Spleen (tissue), 11 donors: ENCODE results near the gene TSKU. TPM values are rescaled to one million over a fixed set of nuclear protein-coding genes. Genes with fewer than 3 reads are reported as not detected.
A peak's percentile ranks its signal among the peaks of the same experiment; 100 is the strongest.

Source experiments
- DNase-seq: peaks from one replicate; pipeline ENCODE4 v3.0.0-alpha.2; 2020
- H3K27ac ChIP-seq, 8 donors: fragments of 200-600 bp; sonication (generic) in 7 of 8; 1 replicate in 4 of 8; 2 replicates in 4 of 8; pipeline versions ENCODE4 v1.5.0 to v1.8.0; 2016 to 2021; ENCODE audit warnings: inconsistent platforms in 4 of 8, mild to moderate bottlenecking in 4 of 8, moderate library complexity in 1 of 8
- H3K27me3 ChIP-seq, 7 donors: fragments of 200-600 bp; sonication (generic) in 6 of 7; replicated peaks in 1 of 7; 1 replicate in 4 of 7; 2 replicates in 3 of 7; pipeline versions ENCODE4 v1.5.0 to v1.8.0; 2016 to 2021; ENCODE audit warnings: inconsistent platforms in 3 of 7, mild to moderate bottlenecking in 1 of 7
- H3K36me3 ChIP-seq, 6 donors: fragments of 200-600 bp; sonication (generic) in 5 of 6; 1 replicate in 4 of 6; 2 replicates in 2 of 6; pipeline versions ENCODE4 v1.5.0 to v1.8.0; 2016 to 2021; ENCODE audit warnings: inconsistent platforms in 2 of 6
- H3K4me1 ChIP-seq, 6 donors: fragments of 200-600 bp; sonication (generic) in 5 of 6; 1 replicate in 3 of 6; 2 replicates in 3 of 6; pipeline versions ENCODE4 v1.5.0 to v1.8.0; 2016 to 2021; ENCODE audit warnings: inconsistent platforms in 3 of 6
- H3K4me3 ChIP-seq, 8 donors: fragments of 200-600 bp; sonication (generic) in 7 of 8; 1 replicate in 4 of 8; 2 replicates in 4 of 8; pipeline versions ENCODE4 v1.5.0 to v1.8.0; 2016 to 2021; ENCODE audit warnings: inconsistent platforms in 4 of 8, mild to moderate bottlenecking in 4 of 8, moderate library complexity in 2 of 8
- H3K9me3 ChIP-seq, 8 donors: fragments of 200-600 bp; sonication (generic) in 7 of 8; 1 replicate in 4 of 8; 2 replicates in 4 of 8; pipeline versions ENCODE4 v1.5.0 to v1.8.0; 2016 to 2021; ENCODE audit warnings: inconsistent platforms in 4 of 8
- POLR2A ChIP-seq, 3 donors: fragments of 450-650 bp; IDR thresholded peaks; one replicate each; pipeline ENCODE4 v1.5.1; 2017; ENCODE audit warnings: antibody characterized with exemption in 3 of 3, mild to moderate bottlenecking in 1 of 3
- POLR2AphosphoS5 ChIP-seq, 3 donors: sonication (generic); formaldehyde crosslinking; IDR thresholded peaks; one replicate each; pipeline ENCODE4 v1.5.1; 2017; ENCODE audit warnings: antibody characterized with exemption in 3 of 3
- WGBS, 5 donors: extraction: QIAGEN DNeasy Blood & Tissue Kit in 3 of 5; methylation state at CpG; one replicate each; pipeline versions ENCODE4 v1.1.5 to v1.1.7; 2013 to 2018; 5-methylcytosine and 5-hydroxymethylcytosine counted together
- intact Hi-C: fragments of 100-400 bp; cut with DNase I; formaldehyde crosslinking; loops from one replicate; pipeline ENCODE4 v1.15.0; 2023; ENCODE audit warnings: low total_unique reads
- polyA plus RNA-seq, 3 donors: library from polyadenylated mRNA; stranded (reverse); fragments of 200-250 nt; gene quantifications; one replicate each; pipeline ENCODE4 v1.2.1, GENCODE V29; 2013
- total RNA-seq, 7 donors: library from RNA; depleted of rRNA in 3 of 7; stranded (reverse); fragments of >200 nt in 3 of 7; fragmentation: NEBNext Ultra II Directional in 4 of 7; extraction: Animal tissue kit (Norgen Biotek cat#: 25700) in 4 of 7; gene quantifications; one replicate each; pipeline versions ENCODE4 v1.1.0 to v1.2.1, GENCODE V29; 2016 to 2021
- TF ChIP-seq, protein P1 (sequence below), 11 experiments: fragments of 200-600 bp in 7 of 11; fragments of 450-650 bp in 4 of 11; sonication (generic) in 4 of 11; IDR thresholded peaks in 8 of 11; conservative IDR thresholded peaks in 3 of 11; 1 replicate in 7 of 11; 2 replicates in 4 of 11; pipeline versions ENCODE4 v1.4.0 to v1.8.0; 2016 to 2021; ENCODE audit warnings: antibody characterized with exemption in 11 of 11, inconsistent platforms in 4 of 11, mild to moderate bottlenecking in 1 of 11
- donor health status: healthy with polysubstance abuse.
- donor health status: DM: no; HTN: no; CAD: no; lungs with moderate emphysema.
- donor health status: DM: no; HTN: no; CAD: no.
- donor health status: Bipolar disorder and iron deficiency.
- donor health status: healthy.
- donor health status: DM: no; HTN: no; CAD: no.
- donor health status: DM: yes; HTN: yes; CAD: no.

The TSKU gene
- total and polyA plus RNA-seq, 10 donors: 1.1 to 18.6 (median 11.4) TPM

GRCh38 chr11:76764941-76765665, 18.1 kb upstream of the TSKU start:
- Histone ChIP-seq H3K9me3 (no peaks in the 10 kb centered on the region), H3K4me1 (peaks cover 27 to 69% (median 51%) of the 10 kb centered on the region in 6 donors), H3K4me3 (no peak overlapping the region), H3K36me3 (no peaks in the 10 kb centered on the region), H3K27me3 (no peaks in the 10 kb centered on the region), H3K27ac (peak overlapping the region in 2 of 8 donors; percentile 20 to 41)
- TF ChIP-seq POLR2A (IDR thresholded peaks at IDR 0.05) (no peak), POLR2AphosphoS5 (IDR thresholded peaks at IDR 0.05) (no peak)
- TF ChIP-seq, protein P1, sequence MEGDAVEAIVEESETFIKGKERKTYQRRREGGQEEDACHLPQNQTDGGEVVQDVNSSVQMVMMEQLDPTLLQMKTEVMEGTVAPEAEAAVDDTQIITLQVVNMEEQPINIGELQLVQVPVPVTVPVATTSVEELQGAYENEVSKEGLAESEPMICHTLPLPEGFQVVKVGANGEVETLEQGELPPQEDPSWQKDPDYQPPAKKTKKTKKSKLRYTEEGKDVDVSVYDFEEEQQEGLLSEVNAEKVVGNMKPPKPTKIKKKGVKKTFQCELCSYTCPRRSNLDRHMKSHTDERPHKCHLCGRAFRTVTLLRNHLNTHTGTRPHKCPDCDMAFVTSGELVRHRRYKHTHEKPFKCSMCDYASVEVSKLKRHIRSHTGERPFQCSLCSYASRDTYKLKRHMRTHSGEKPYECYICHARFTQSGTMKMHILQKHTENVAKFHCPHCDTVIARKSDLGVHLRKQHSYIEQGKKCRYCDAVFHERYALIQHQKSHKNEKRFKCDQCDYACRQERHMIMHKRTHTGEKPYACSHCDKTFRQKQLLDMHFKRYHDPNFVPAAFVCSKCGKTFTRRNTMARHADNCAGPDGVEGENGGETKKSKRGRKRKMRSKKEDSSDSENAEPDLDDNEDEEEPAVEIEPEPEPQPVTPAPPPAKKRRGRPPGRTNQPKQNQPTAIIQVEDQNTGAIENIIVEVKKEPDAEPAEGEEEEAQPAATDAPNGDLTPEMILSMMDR (IDR thresholded peaks at IDR 0.05 in 8 of 11, conservative IDR thresholded peaks at IDR 0.05 in 3 of 11): no peak
- DNase-seq: peak; percentile 51
- intact Hi-C loops: no loop called here
- WGBS, 5 donors: 87 to 93% (median 92%) methylated on average over 9 to 10 of the region's 10 CpGs

DNA sequence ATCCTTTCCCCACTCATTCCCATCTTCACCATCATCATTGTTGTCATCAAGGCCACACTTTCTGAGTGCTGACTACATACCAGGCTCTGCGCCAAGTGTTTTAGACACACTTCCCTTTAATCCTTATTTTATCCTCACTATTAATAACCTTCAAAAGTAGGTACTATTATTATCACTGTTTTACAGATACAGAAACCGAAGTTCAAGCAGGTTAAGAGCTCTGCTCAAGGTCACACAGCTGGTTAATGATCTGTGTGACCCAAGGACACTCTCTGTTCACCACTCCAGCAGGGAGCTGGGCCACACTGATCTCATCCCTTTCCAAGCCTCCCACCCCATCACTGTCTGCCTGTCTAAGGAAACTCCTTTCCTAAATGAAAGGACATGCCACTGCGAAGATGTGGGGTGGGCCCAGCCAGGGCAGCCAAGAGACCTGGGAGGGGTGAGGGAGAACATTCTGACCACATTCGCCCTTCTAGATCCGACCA, 17.2 kb upstream of the TSKU start:
- intact Hi-C loops: no loop called here
- no peaks in the 10 kb centered on the region for H3K27me3 ChIP-seq
- no peak overlapping the region for H3K4me3 ChIP-seq
- H3K9me3 ChIP-seq: no peaks in the 10 kb centered on the region
- no peaks in the 10 kb centered on the region for H3K36me3 ChIP-seq
- H3K4me1 ChIP-seq: peaks cover 27 to 77% (median 57%) of the 10 kb centered on the region in 6 donors
- TF ChIP-seq POLR2AphosphoS5 (IDR thresholded peaks at IDR 0.05) (peak in 2 of 3 donors; percentile 59 to 79), POLR2A (IDR thresholded peaks at IDR 0.05) (no peak)
- TF ChIP-seq, protein P1 (IDR thresholded peaks at IDR 0.05 in 8 of 11, conservative IDR thresholded peaks at IDR 0.05 in 3 of 11): no peak
- DNase-seq: peak; percentile 53
- peak overlapping the region in 5 of 8 donors; percentile 7 to 59 (median 41) for H3K27ac ChIP-seq
- WGBS, 5 donors: 18 to 76% (median 55%) methylated on average over 5 of the region's 5 CpGs

DNA sequence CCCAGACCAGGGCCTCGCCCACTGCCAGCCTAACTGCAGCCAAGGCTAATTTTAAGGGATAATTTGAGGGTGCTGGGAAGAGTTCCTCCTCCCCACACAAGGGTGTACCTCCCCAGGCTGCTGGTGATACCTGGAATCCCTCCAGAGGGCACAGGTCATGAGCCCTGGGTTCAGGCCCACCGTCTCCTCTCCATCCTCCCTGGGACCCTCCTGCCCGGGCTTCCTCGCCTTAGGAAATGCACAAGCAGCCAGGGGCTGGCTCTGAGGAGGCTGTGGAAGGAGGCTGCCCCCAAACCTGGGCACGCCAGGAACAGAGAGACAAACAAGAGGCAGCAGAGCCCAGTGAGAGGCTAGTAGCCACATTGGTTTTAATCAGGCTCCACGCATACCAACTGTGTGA, 16.6 kb upstream of the TSKU start:
- Histone ChIP-seq H3K27ac (peak overlapping the region in 5 of 8 donors; percentile 7 to 59 (median 41)), H3K4me1 (peaks cover 27 to 83% (median 60%) of the 10 kb centered on the region in 6 donors), H3K27me3 (no peaks in the 10 kb centered on the region), H3K36me3 (no peaks in the 10 kb centered on the region), H3K9me3 (no peaks in the 10 kb centered on the region), H3K4me3 (no peak overlapping the region)
- intact Hi-C loops: no loop called here
- 66 to 94% (median 83%) methylated on average over 6 of the region's 6 CpGs for WGBS, 5 donors
- peak; percentile 64 for DNase-seq
- TF ChIP-seq POLR2AphosphoS5 (IDR thresholded peaks at IDR 0.05) (no peak), POLR2A (IDR thresholded peaks at IDR 0.05) (no peak)
- TF ChIP-seq, protein P1 (IDR thresholded peaks at IDR 0.05 in 8 of 11, conservative IDR thresholded peaks at IDR 0.05 in 3 of 11): no peak

GRCh38 chr11:76767659-76768058, 15.5 kb upstream of the TSKU start:
- Histone ChIP-seq H3K9me3 (no peaks in the 10 kb centered on the region), H3K4me3 (peak overlapping the region in 1 of 8 donors; percentile 36), H3K4me1 (peaks cover 30 to 92% (median 69%) of the 10 kb centered on the region in 6 donors), H3K27ac (peak overlapping the region in 5 of 8 donors; percentile 55 to 79 (median 72)), H3K36me3 (no peaks in the 10 kb centered on the region), H3K27me3 (no peaks in the 10 kb centered on the region)
- TF ChIP-seq POLR2AphosphoS5 (IDR thresholded peaks at IDR 0.05) (no peak), POLR2A (IDR thresholded peaks at IDR 0.05) (no peak)
- DNase-seq: peak; percentile 70
- 41 to 61% (median 49%) methylated on average over 5 of the region's 5 CpGs for WGBS, 5 donors
- intact Hi-C loops: no loop called here
